Motor neuron (in vitro differentiated cells): ENCODE data around the gene PLPP3. TPM values are rescaled to one million over a fixed set of nuclear protein-coding genes. Genes with fewer than 3 reads are reported as not detected.

Experiments used
- ATAC-seq, 8 experiments: fragments of 200-7000 bp; cut with Tn5 transposase; replicated peaks in 6 of 8; 2 replicates each; pipeline ENCODE4 v1.8.0; 2021; ENCODE audit warnings: mild to moderate bottlenecking in 8 of 8, moderate library complexity in 8 of 8
- H3K27ac ChIP-seq, 2 donors: fragments of 250-450 bp; sonication (Bioruptor Pico); 2 replicates each; pipeline ENCODE4 v1.9.0; 2021; ENCODE audit warnings: antibody characterized with exemption in 2 of 2, mild to moderate bottlenecking in 2 of 2, moderate library complexity in 1 of 2
- H3K4me1 ChIP-seq, 2 donors: fragments of 250-450 bp; sonication (Bioruptor Pico); replicated peaks in 1 of 2; 2 replicates each; pipeline ENCODE4 v1.6.1; 2021; ENCODE audit warnings: antibody characterized with exemption in 2 of 2, mild to moderate bottlenecking in 2 of 2, moderate library complexity in 1 of 2
- H3K4me3 ChIP-seq, 5 donors: fragments of 250-450 bp; sonication (Bioruptor Pico); 2 replicates each; pipeline ENCODE4 v1.9.0; 2021; ENCODE audit warnings: antibody characterized with exemption in 5 of 5, mild to moderate bottlenecking in 5 of 5, moderate library complexity in 4 of 5
- WGBS, 10 experiments: fragments of 450-650 bp; shearing (Covaris generic); methylation state at CpG; one replicate each; pipeline ENCODE4 v1.0.0; 2022; 5-methylcytosine and 5-hydroxymethylcytosine counted together
- in situ Hi-C, 9 experiments: fragments of 400-800 bp; cut with MboI; loops; one replicate each; pipeline ENCODE4 v1.15.0; 2021; ENCODE audit warnings: low sequenced_read_pairs in 9 of 9, low pct_unique_long_range_greater_than_20kb in 2 of 9; ENCODE audit not compliant: unreplicated experiment in 9 of 9
- total RNA-seq, 8 experiments: library from RNA; unstranded; fragments of 300-600 nt; gene quantifications; 2 replicates each; pipeline versions ENCODE4 v1.2.3 to v1.2.4, GENCODE V29; 2022

The PLPP3 gene
- total RNA-seq, 8 experiments from 2014 or later, result 4.7 to 175 (median 24.7) TPM

GRCh38 chr1:56525489-56526041 lies 53.8 kb downstream of the PLPP3 start:
- no peak overlapping the region for H3K27ac ChIP-seq
- H3K4me3 ChIP-seq, result no peak overlapping the region
- peak in 2 of 8 experiments; percentile 8 to 28 for ATAC-seq
- in situ Hi-C loops, result no loop called here
- peaks cover 39 to 45% of the 10 kb centered on the region in 2 donors for H3K4me1 ChIP-seq
- 36 to 95% (median 88%) methylated on average over 1 to 4 of the region's 4 CpGs; no CpG with 5 or more reads in 3 of the 10 experiments for WGBS, 10 experiments

GRCh38 chr1:56524263-56524662 lies 55.1 kb downstream of the PLPP3 start:
- Histone ChIP-seq H3K4me1 (peaks cover 33 to 36% of the 10 kb centered on the region in 2 donors), H3K4me3 (no peak overlapping the region), H3K27ac (no peak overlapping the region)
- ATAC-seq, result no peak
- WGBS, 10 experiments, result 85 to 100% (median 97%) methylated on average over 2 to 11 of the region's 11 CpGs; no CpG with 5 or more reads in 2 of the 10 experiments
- in situ Hi-C loops, result no loop called here

GRCh38 chr1:56522680-56523079 lies 56.7 kb downstream of the PLPP3 start:
- Histone ChIP-seq H3K4me3 (no peak overlapping the region), H3K27ac (no peak overlapping the region), H3K4me1 (peaks cover 18 to 22% of the 10 kb centered on the region in 2 donors)
- in situ Hi-C loops, result no loop called here
- no peak for ATAC-seq
- 59 to 100% (median 84%) methylated on average over 2 to 5 of the region's 5 CpGs; no CpG with 5 or more reads in 1 of the 10 experiments for WGBS, 10 experiments

- WGBS, 10 experiments, result 69 to 100% (median 77%) methylated on average over 1 to 3 of the region's 3 CpGs; no CpG with 5 or more reads in 5 of the 10 experiments
- H3K4me3 ChIP-seq, result no peak overlapping the region
- H3K4me1 ChIP-seq, result peaks cover 6 to 11% of the 10 kb centered on the region in 2 donors
- in situ Hi-C loops, result no loop called here
- no peak for ATAC-seq
- no peak overlapping the region for H3K27ac ChIP-seq
Observed at GRCh38 chr1:56520016-56520601, 59.3 kb downstream of the PLPP3 start.

- 80 to 100% (median 95%) methylated on average over 1 to 2 of the region's 2 CpGs; no CpG with 5 or more reads in 1 of the 10 experiments for WGBS, 10 experiments
- Histone ChIP-seq H3K27ac (no peak overlapping the region), H3K4me3 (no peak overlapping the region), H3K4me1 (peaks cover 6 to 11% of the 10 kb centered on the region in 2 donors)
- in situ Hi-C loops, result no loop called here
- no peak for ATAC-seq
Observed at GRCh38 chr1:56517404-56518130, 61.8 kb downstream of the PLPP3 start.

GRCh38 chr1:56516539-56517252 lies 62.7 kb downstream of the PLPP3 start:
- in situ Hi-C loops, result no loop called here
- 33 to 95% (median 83%) methylated on average over 1 to 7 of the region's 7 CpGs for WGBS, 10 experiments
- H3K27ac ChIP-seq, result no peak overlapping the region
- peaks cover 8 to 11% of the 10 kb centered on the region in 2 donors for H3K4me1 ChIP-seq
- H3K4me3 ChIP-seq, result no peak overlapping the region
- ATAC-seq, result peak; percentile 66 to 97 (median 94)

- Histone ChIP-seq H3K4me1 (peaks cover 15 to 17% of the 10 kb centered on the region in 2 donors), H3K27ac (no peak overlapping the region), H3K4me3 (no peak overlapping the region)
- 40 to 97% (median 93%) methylated on average over 1 to 4 of the region's 4 CpGs; no CpG with 5 or more reads in 3 of the 10 experiments for WGBS, 10 experiments
- in situ Hi-C loops, result no loop called here
- no peak for ATAC-seq
Observed at GRCh38 chr1:56515898-56516538, 63.3 kb downstream of the PLPP3 start.

GRCh38 chr1:56512724-56513494 lies 66.5 kb downstream of the PLPP3 start:
- in situ Hi-C loops, result no loop called here
- no peak overlapping the region for H3K27ac ChIP-seq
- ATAC-seq, result no peak

GRCh38 chr1:56511766-56512165 lies 67.6 kb downstream of the PLPP3 start:
- WGBS, 10 experiments, result 87 to 95% (median 89%) methylated on average over 1 to 8 of the region's 8 CpGs; no CpG with 5 or more reads in 5 of the 10 experiments
- ATAC-seq, result no peak
- Histone ChIP-seq H3K27ac (no peak overlapping the region), H3K4me1 (peaks cover 34% of the 10 kb centered on the region in 2 donors), H3K4me3 (no peak overlapping the region)
- in situ Hi-C loops, result no loop called here

More at GRCh38 chr1:56512724-56513494, 66.5 kb downstream of the PLPP3 start:
- no peak overlapping the region for H3K4me3 ChIP-seq
- 71 to 96% (median 91%) methylated on average over 1 to 8 of the region's 8 CpGs for WGBS, 10 experiments
- H3K4me1 ChIP-seq, result peaks cover 30 to 35% of the 10 kb centered on the region in 2 donors

- in situ Hi-C loops, result no loop called here
- WGBS, 10 experiments, result 80 to 100% (median 88%) methylated on average over 1 to 6 of the region's 6 CpGs; no CpG with 5 or more reads in 2 of the 10 experiments
- H3K4me1 ChIP-seq, result peaks cover 34% of the 10 kb centered on the region in 2 donors
- no peak overlapping the region for H3K4me3 ChIP-seq
- ATAC-seq, result no peak
- H3K27ac ChIP-seq, result peak overlapping the region in 1 of 2 donors; percentile 20
Observed at GRCh38 chr1:56511364-56511763, 68.0 kb downstream of the PLPP3 start.

GRCh38 chr1:56510642-56511021 lies 68.7 kb downstream of the PLPP3 start:
- no peak overlapping the region for H3K4me3 ChIP-seq

More at GRCh38 chr1:56510642-56511021, 68.7 kb downstream of the PLPP3 start:
- WGBS, 10 experiments, result 0 to 60% (median 0%) methylated on average over 1 of the region's 1 CpG; no CpG with 5 or more reads in 6 of the 10 experiments
- H3K4me1 ChIP-seq, result peaks cover 36 to 40% of the 10 kb centered on the region in 2 donors
- ATAC-seq, result peak in 5 of 8 experiments; percentile 20 to 38 (median 23)
- in situ Hi-C loops, result no loop called here
- peak overlapping the region; percentile 16 to 20 for H3K27ac ChIP-seq
